HepG2 (cell line): ENCODE results near the gene ARFGEF3. TPM values are rescaled to one million over a fixed set of nuclear protein-coding genes. Genes with fewer than 3 reads are reported as not detected.

ENCODE experiments used
- FOXO4 ChIP-seq: sonication (generic); formaldehyde crosslinking; conservative IDR thresholded peaks from 2 replicates; pipeline ENCODE4 v1.8.1; 2023; ENCODE audit warnings: missing genetic modification reagents
- GATA4 ChIP-seq: sonication (generic); IDR thresholded peaks from 2 replicates; pipeline ENCODE4 v1.6.1; 2016; ENCODE audit warnings: antibody characterized with exemption, low read depth, borderline replicate concordance
- LCORL ChIP-seq, 2 experiments: fragments of 450-650 bp in 1 of 2; sonication (generic) in 1 of 2; formaldehyde crosslinking in 1 of 2; IDR thresholded peaks; 2 replicates each; pipeline versions ENCODE4 v1.5.0 to v1.6.1; 2017 to 2020; ENCODE audit warnings: antibody characterized with exemption in 1 of 2, missing genetic modification reagents in 1 of 2
- LRRFIP1 ChIP-seq: sonication (generic); formaldehyde crosslinking; conservative IDR thresholded peaks from 2 replicates; pipeline ENCODE4 v1.4.0; 2020; ENCODE audit warnings: missing genetic modification reagents
- MLX ChIP-seq: IDR thresholded peaks from 2 replicates; pipeline ENCODE4 v1.6.1; 2016
- PCBP1 ChIP-seq: fragments of 200-400 bp; formaldehyde crosslinking; IDR thresholded peaks from 2 replicates; pipeline ENCODE4 v1.6.1; 2017; ENCODE audit warnings: mild to moderate bottlenecking, low read depth, low read length, borderline replicate concordance
- RBM22 ChIP-seq: fragments of 200-400 bp; formaldehyde crosslinking; optimal IDR thresholded peaks from 2 replicates; pipeline ENCODE3; 2017; ENCODE audit warnings: mild to moderate bottlenecking, low read length, moderate library complexity
- SATB2 ChIP-seq: sonication (generic); formaldehyde crosslinking; IDR thresholded peaks from 2 replicates; pipeline ENCODE4 v1.5.0; 2020; ENCODE audit warnings: missing genetic modification reagents
- TCF12 ChIP-seq, 2 experiments: fragments of 450-650 bp in 1 of 2; sonication (generic) in 1 of 2; formaldehyde crosslinking in 1 of 2; IDR thresholded peaks; 2 replicates each; pipeline versions ENCODE4 v1.6.1 to v1.8.0; 2017 to 2022; ENCODE audit warnings: antibody characterized with exemption in 1 of 2, mild to moderate bottlenecking in 1 of 2, missing genetic modification reagents in 1 of 2, moderate library complexity in 1 of 2
- TEF ChIP-seq: sonication (generic); formaldehyde crosslinking; IDR thresholded peaks from 2 replicates; pipeline ENCODE4 v1.5.0; 2020; ENCODE audit warnings: missing genetic modification reagents
- THAP9 ChIP-seq: sonication (generic); formaldehyde crosslinking; IDR thresholded peaks from 2 replicates; pipeline ENCODE4; 2020; ENCODE audit warnings: missing genetic modification reagents, mild to moderate bottlenecking, borderline replicate concordance
- ZFP91 ChIP-seq: sonication (generic); formaldehyde crosslinking; IDR thresholded peaks from 2 replicates; pipeline ENCODE4 v1.9.0; 2022; ENCODE audit warnings: missing genetic modification reagents, mild to moderate bottlenecking, borderline replicate concordance
- ZNF160 ChIP-seq: sonication (generic); formaldehyde crosslinking; IDR thresholded peaks from 2 replicates; pipeline ENCODE4 v1.8.0; 2022; ENCODE audit warnings: mild to moderate bottlenecking, inconsistent platforms, missing genetic modification reagents
- ZNF552 ChIP-seq: sonication (generic); formaldehyde crosslinking; IDR thresholded peaks from 2 replicates; pipeline ENCODE4 v1.9.0; 2022; ENCODE audit warnings: missing genetic modification reagents, mild to moderate bottlenecking, borderline replicate concordance
- ZNF589 ChIP-seq: sonication (generic); formaldehyde crosslinking; conservative IDR thresholded peaks from 2 replicates; pipeline ENCODE4 v1.8.0; 2022; ENCODE audit warnings: mild to moderate bottlenecking, moderate library complexity, missing genetic modification reagents
- ZNF614 ChIP-seq: IDR thresholded peaks from 2 replicates; pipeline ENCODE4 v1.6.1; 2018; ENCODE audit warnings: missing biosample characterization, missing genetic modification reagents, inconsistent platforms, borderline replicate concordance
- ZNF629 ChIP-seq: sonication (generic); formaldehyde crosslinking; conservative IDR thresholded peaks from 2 replicates; pipeline ENCODE4 v1.5.0; 2020; ENCODE audit warnings: missing genetic modification reagents
- ZNF670 ChIP-seq: sonication (generic); formaldehyde crosslinking; IDR thresholded peaks from 2 replicates; pipeline ENCODE4 v1.8.0; 2022; ENCODE audit warnings: mild to moderate bottlenecking, missing genetic modification reagents, borderline replicate concordance
- ZSCAN31 ChIP-seq: sonication (generic); formaldehyde crosslinking; IDR thresholded peaks from 2 replicates; pipeline ENCODE4 v1.5.0; 2020; ENCODE audit warnings: low read depth, mild to moderate bottlenecking, missing genetic modification reagents
- polyA plus RNA-seq, 8 experiments: library from polyadenylated mRNA; depleted of rRNA in 3 of 8; stranded (reverse) in 7 of 8; unstranded in 1 of 8; fragments of >200 nt; fragmentation: Illumina TruSeq in 4 of 8; extraction: Trizol in 4 of 8; gene quantifications; 2 replicates each; pipeline versions ENCODE4 v1.2.1 to v1.2.3, GENCODE V29; 2011 to 2016; ENCODE audit warnings: low read depth in 4 of 8, missing spikeins in 1 of 8, mixed read lengths in 1 of 8; ENCODE audit not compliant: insufficient read depth in 1 of 8
- total RNA-seq, 5 experiments: library from RNA; depleted of rRNA; stranded (reverse); fragments of >200 nt; fragmentation: Illumina TruSeq; extraction: Trizol; gene quantifications; 2 replicates each; pipeline ENCODE4 v1.2.3, GENCODE V29; 2016; ENCODE audit warnings: low read depth in 1 of 5

ARFGEF3 gene
- total and polyA plus RNA-seq, 2 of the 13 experiments (the other 11 are each of a cell fraction or from before 2014, with no cell fraction given), result 0.60 to 2.6 TPM

- TF ChIP-seq LCORL (IDR thresholded peaks at IDR 0.05) (no peak), LCORL (CRISPR knock-in tag; IDR thresholded peaks at IDR 0.05) (no peak), ZNF614 (no peak; the same call in 1 of the 2 replicates), TEF (CRISPR knock-in tag) (no peak), PCBP1 (no peak), ZNF589 (no peak), ZFP91 (CRISPR knock-in tag) (no peak), TCF12 (IDR thresholded peaks at IDR 0.05) (no peak), TCF12 (CRISPR knock-in tag; IDR thresholded peaks at IDR 0.05) (no peak), ZNF629 (CRISPR knock-in tag) (0 out of 2 replicates have a peak, but pooled peaks have one; percentile 22), ZNF552 (CRISPR knock-in tag) (no peak), RBM22 (no peak), FOXO4 (CRISPR knock-in tag) (no peak), LRRFIP1 (CRISPR knock-in tag) (no peak), MLX (CRISPR knock-in tag) (0 out of 2 replicates have a peak, but pooled peaks have one; percentile 46), ZSCAN31 (no peak), SATB2 (CRISPR knock-in tag) (no peak), GATA4 (no peak), ZNF160 (CRISPR knock-in tag) (no peak), THAP9 (CRISPR knock-in tag) (no peak), ZNF670 (CRISPR knock-in tag) (no peak)
These were observed 95.9 kb downstream of the ARFGEF3 start (continued) for GRCh38 chr6:138257638-138258040.
